Muscle of leg (tissue), 11 donors: ENCODE data around the gene SLC38A9. TPM values are rescaled to one million over a fixed set of nuclear protein-coding genes. Genes with fewer than 3 reads are reported as not detected.

Experiments used
- DNase-seq: peaks from one replicate; pipeline ENCODE4 v3.0.0; 2013
- H3K27ac ChIP-seq: one replicate; pipeline ENCODE4 v1.5.1; 2013; ENCODE audit warnings: mild to moderate bottlenecking, low read length, control low read depth
- H3K27me3 ChIP-seq: one replicate; pipeline ENCODE4 v1.6.1; 2013; ENCODE audit warnings: low read length; ENCODE audit not compliant: control insufficient read depth, insufficient read depth
- H3K36me3 ChIP-seq: one replicate; pipeline ENCODE4 v1.6.1; 2013; ENCODE audit warnings: low read length; ENCODE audit not compliant: control insufficient read depth, insufficient read depth
- H3K4me1 ChIP-seq: one replicate; pipeline ENCODE4 v1.6.1; 2013; ENCODE audit warnings: low read length; ENCODE audit not compliant: control insufficient read depth, insufficient read depth
- H3K4me3 ChIP-seq: one replicate; pipeline ENCODE4 v1.5.1; 2013; ENCODE audit warnings: low read length, control low read depth
- H3K9me3 ChIP-seq: replicated peaks from 2 replicates; pipeline ENCODE4 v1.6.1; 2013; ENCODE audit warnings: low read depth, low read length; ENCODE audit not compliant: control insufficient read depth
- WGBS: methylation state at CpG from one replicate; pipeline ENCODE4 v1.1.5; 2013; ENCODE audit warnings: missing lambda C conversion rate; ENCODE audit not compliant: insufficient coverage; 5-methylcytosine and 5-hydroxymethylcytosine counted together
- polyA plus RNA-seq, 8 donors: library from polyadenylated mRNA; unstranded; fragments of 120-200 nt; gene quantifications; one replicate each; pipeline versions ENCODE4 v1.2.1 to v1.2.3, GENCODE V29; 2013; ENCODE audit warnings: inconsistent platforms in 1 of 8, low replicate concordance in 1 of 8; ENCODE audit not compliant: insufficient read length in 8 of 8, insufficient read depth in 1 of 8
- total RNA-seq: library from RNA; stranded (reverse); fragments of 120-200 nt; gene quantifications from one replicate; pipeline ENCODE4 v1.2.4, GENCODE V29; 2013

Gene SLC38A9
- total and polyA plus RNA-seq, 9 donors: 10.1 to 21.2 (median 12.0) TPM

- Histone ChIP-seq H3K27ac (no peak overlapping the region), H3K9me3 (no peaks in the 10 kb centered on the region), H3K4me3 (no peak overlapping the region), H3K4me1 (peaks cover 4% of the 10 kb centered on the region), H3K36me3 (no peaks in the 10 kb centered on the region), H3K27me3 (no peaks in the 10 kb centered on the region)
- 71% methylated on average over 1 of the region's 4 CpGs for WGBS
- no peak for DNase-seq
Measured at GRCh38 chr5:55591686-55592085, 120.4 kb downstream of the SLC38A9 start.

- H3K9me3 ChIP-seq: no peaks in the 10 kb centered on the region
- whole genome bisulfite sequencing: 56% methylated on average over 1 of the region's 1 CpG
- no peak overlapping the region for H3K27ac ChIP-seq
- no peak overlapping the region for H3K4me3 ChIP-seq
- peaks cover 6% of the 10 kb centered on the region for H3K4me1 ChIP-seq
- DNase-seq: peak; percentile 39
- H3K36me3 ChIP-seq: no peaks in the 10 kb centered on the region
- no peaks in the 10 kb centered on the region for H3K27me3 ChIP-seq
Measured at GRCh38 chr5:55585206-55585610, 126.9 kb downstream of the SLC38A9 start.

GRCh38 chr5:55584398-55585205, 127.5 kb downstream of the SLC38A9 start:
- DNase-seq: no peak
- H3K27ac ChIP-seq: no peak overlapping the region
- WGBS: no CpG with 5 or more reads among the region's 3 CpGs
- H3K27me3 ChIP-seq: no peaks in the 10 kb centered on the region
- no peaks in the 10 kb centered on the region for H3K9me3 ChIP-seq
- peaks cover 6% of the 10 kb centered on the region for H3K4me1 ChIP-seq
- H3K4me3 ChIP-seq: no peak overlapping the region
- H3K36me3 ChIP-seq: no peaks in the 10 kb centered on the region

GRCh38 chr5:55583578-55583977, 128.5 kb downstream of the SLC38A9 start:
- H3K36me3 ChIP-seq: no peaks in the 10 kb centered on the region
- H3K9me3 ChIP-seq: no peaks in the 10 kb centered on the region
- no peak overlapping the region for H3K27ac ChIP-seq
- H3K27me3 ChIP-seq: no peaks in the 10 kb centered on the region
- H3K4me3 ChIP-seq: no peak overlapping the region
- H3K4me1 ChIP-seq: peaks cover 6% of the 10 kb centered on the region
- DNase-seq: no peak
- WGBS: no CpG with 5 or more reads among the region's 9 CpGs

GRCh38 chr5:55582256-55582655, 129.9 kb downstream of the SLC38A9 start:
- peak; percentile 43 for DNase-seq
- no peaks in the 10 kb centered on the region for H3K27me3 ChIP-seq
- no peaks in the 10 kb centered on the region for H3K9me3 ChIP-seq
- H3K27ac ChIP-seq: peak overlapping the region; percentile 38
- whole genome bisulfite sequencing: no CpG with 5 or more reads among the region's 2 CpGs
- peaks cover 11% of the 10 kb centered on the region for H3K4me1 ChIP-seq
- no peaks in the 10 kb centered on the region for H3K36me3 ChIP-seq
- H3K4me3 ChIP-seq: no peak overlapping the region

GRCh38 chr5:55580042-55580441, 132.1 kb downstream of the SLC38A9 start:
- Histone ChIP-seq H3K36me3 (no peaks in the 10 kb centered on the region), H3K9me3 (no peaks in the 10 kb centered on the region), H3K4me3 (no peak overlapping the region), H3K4me1 (peaks cover 12% of the 10 kb centered on the region), H3K27me3 (no peaks in the 10 kb centered on the region), H3K27ac (no peak overlapping the region)
- DNase-seq: no peak
- 80% methylated on average over 1 of the region's 6 CpGs for WGBS

- Histone ChIP-seq H3K27me3 (no peaks in the 10 kb centered on the region), H3K36me3 (no peaks in the 10 kb centered on the region), H3K9me3 (no peaks in the 10 kb centered on the region), H3K27ac (no peak overlapping the region), H3K4me1 (peaks cover 12% of the 10 kb centered on the region), H3K4me3 (no peak overlapping the region)
- DNase-seq: no peak
Measured at GRCh38 chr5:55578771-55579170, 133.4 kb downstream of the SLC38A9 start.

- 25% methylated on average over 1 of the region's 6 CpGs for WGBS
- peaks cover 12% of the 10 kb centered on the region for H3K4me1 ChIP-seq
Measured at GRCh38 chr5:55577353-55578060, 134.6 kb downstream of the SLC38A9 start.

GRCh38 chr5:55576661-55577060, 135.5 kb downstream of the SLC38A9 start:
- Histone ChIP-seq H3K9me3 (no peaks in the 10 kb centered on the region), H3K36me3 (no peaks in the 10 kb centered on the region), H3K4me1 (peaks cover 10% of the 10 kb centered on the region), H3K27me3 (no peaks in the 10 kb centered on the region), H3K27ac (peak overlapping the region; percentile 47), H3K4me3 (no peak overlapping the region)
- DNase-seq: peak; percentile 71
- WGBS: no CpG with 5 or more reads among the region's 2 CpGs

More at GRCh38 chr5:55577353-55578060, 134.6 kb downstream of the SLC38A9 start:
- H3K9me3 ChIP-seq: no peaks in the 10 kb centered on the region
- no peaks in the 10 kb centered on the region for H3K27me3 ChIP-seq
- H3K27ac ChIP-seq: peak overlapping the region; percentile 47
- H3K4me3 ChIP-seq: no peak overlapping the region
- H3K36me3 ChIP-seq: no peaks in the 10 kb centered on the region
- DNase-seq: peak; percentile 90
